ENCODE results near the gene RMRP.

- TF ChIP-seq EZH2 (IDR thresholded peaks at IDR 0.05; ENCODE audit: borderline replicate concordance, low read length) (no peak), CTCF (IDR thresholded peaks at IDR 0.05; ENCODE audit: low read length) (no peak)
These were observed 21.3 kb upstream of the RMRP start for GRCh38 chr9:35679091-35679490.

Data from OCI-LY1 (cell line).